Non-pigmented ciliary epithelial cell (primary cell): ENCODE data around the gene UPK3B.
"Not testable (repeated sequence)": the region's sequence is repeated elsewhere in the genome, so short reads cannot be mapped to it uniquely, and the experiment has no call there.

Experiments used
- DNase-seq: peaks from one replicate; pipeline ENCODE4 v3.0.0-alpha.2; 2010; ENCODE audit warnings: low read depth

Gene UPK3B

GRCh38 chr7:76513817-76514799 is 3.8 kb downstream of the UPK3B start:
- no peak for DNase-seq

GRCh38 chr7:76514926-76515771 is 4.8 kb downstream of the UPK3B start:
- no peak for DNase-seq

GRCh38 chr7:76515999-76516443 is 5.7 kb downstream of the UPK3B start:
- no peak for DNase-seq

- not testable (repeated sequence) for DNase-seq
These were observed 6.6 kb downstream of the UPK3B start for GRCh38 chr7:76516932-76517331.

DNA sequence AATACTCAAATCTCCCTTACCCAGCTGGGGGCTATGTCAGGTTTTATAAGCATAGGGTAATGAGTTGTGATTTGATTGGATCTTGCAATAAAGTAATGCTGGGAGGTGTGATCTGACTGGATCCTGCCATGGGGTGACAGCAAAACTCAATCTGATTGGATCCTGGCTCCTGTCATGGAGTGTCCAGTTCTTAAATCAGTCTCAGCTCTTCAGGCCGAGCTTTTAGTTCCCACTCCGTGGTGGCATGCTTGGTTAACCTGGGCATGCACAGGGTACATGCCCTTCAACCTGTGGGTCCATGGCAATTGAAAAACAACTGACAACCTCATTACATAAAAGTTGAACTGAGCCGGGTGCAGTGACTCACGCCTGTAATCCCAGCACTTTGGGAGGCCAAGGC is 15.8 kb downstream of the UPK3B start:
- DNase-seq, result not testable (repeated sequence)

GRCh38 chr7:76531643-76532042 is 21.3 kb downstream of the UPK3B start:
- not testable (repeated sequence) for DNase-seq

DNA sequence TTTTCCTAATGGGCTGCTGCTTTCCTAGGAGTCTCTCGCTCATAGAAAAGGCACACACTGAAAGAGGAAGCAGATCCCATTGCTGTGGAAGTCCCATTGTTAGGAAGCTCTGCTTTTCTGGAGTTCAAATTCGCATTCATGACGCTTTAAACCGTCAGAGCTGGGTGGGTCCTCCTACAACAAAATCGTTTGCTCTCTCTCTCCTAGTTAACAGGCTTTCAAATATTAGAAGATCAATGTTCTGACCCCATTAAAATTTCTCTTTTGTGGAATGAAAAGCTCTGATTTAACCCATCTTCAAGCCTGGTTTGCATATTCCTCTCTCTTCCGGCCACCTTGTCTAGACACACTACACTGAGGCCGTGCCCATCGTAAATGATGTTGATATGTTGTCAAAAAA is 32.8 kb downstream of the UPK3B start, which contains the start of gene SPDYE16:
Gene SPDYE16 (minus strand): TSS at position 101 of the 400 bp plus-strand sequence. CDS start 1,838 bp downstream, outside the sequence.
- not testable (repeated sequence) for DNase-seq

- DNase-seq, result peak; percentile 37
These were observed 38.9 kb downstream of the UPK3B start for GRCh38 chr7:76549025-76549854.

GRCh38 chr7:76549855-76550248 is 39.5 kb downstream of the UPK3B start:
- DNase-seq, result not testable (repeated sequence)

DNA sequence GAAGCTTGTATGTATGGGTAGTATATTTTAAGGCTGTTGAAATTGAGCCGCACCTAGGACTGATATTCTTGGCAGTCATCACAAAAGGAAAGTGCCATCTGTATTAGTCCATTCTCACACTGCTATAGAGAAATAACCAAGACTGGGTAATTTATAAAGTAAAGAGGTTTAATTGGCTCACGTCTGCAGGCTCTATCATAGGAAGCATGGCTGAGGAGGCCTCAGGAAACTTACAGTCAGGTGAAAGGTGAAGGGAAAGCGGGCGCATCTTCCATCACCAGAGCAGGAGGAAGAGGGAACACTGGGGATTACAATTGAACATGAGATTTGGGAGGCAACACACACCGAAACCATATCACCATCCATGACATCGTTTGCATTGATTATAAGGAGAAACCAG is 41.6 kb downstream of the UPK3B start:
- DNase-seq, result not testable (repeated sequence)

GRCh38 chr7:76559685-76560084 is 49.3 kb downstream of the UPK3B start:
- not testable (repeated sequence) for DNase-seq

DNA sequence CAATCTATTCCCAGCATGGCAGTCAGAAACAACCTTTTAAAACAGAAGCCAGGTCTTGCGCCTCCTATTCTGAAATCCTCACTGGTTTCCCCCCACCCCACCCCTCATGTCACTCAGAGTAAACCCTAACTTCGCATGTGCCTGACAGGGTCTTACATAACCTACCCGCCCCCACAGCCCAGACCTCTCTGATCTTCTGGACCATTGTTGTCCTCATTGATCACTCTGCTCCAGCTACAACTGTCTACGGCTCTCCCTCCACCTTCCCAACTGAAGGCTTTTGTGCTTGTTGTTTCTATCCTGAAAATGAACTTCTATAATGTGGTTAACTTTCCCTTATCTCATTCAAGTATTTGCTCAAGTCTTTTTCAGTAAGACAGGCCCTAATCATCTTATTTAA is 49.8 kb downstream of the UPK3B start:
- not testable (repeated sequence) for DNase-seq

DNA sequence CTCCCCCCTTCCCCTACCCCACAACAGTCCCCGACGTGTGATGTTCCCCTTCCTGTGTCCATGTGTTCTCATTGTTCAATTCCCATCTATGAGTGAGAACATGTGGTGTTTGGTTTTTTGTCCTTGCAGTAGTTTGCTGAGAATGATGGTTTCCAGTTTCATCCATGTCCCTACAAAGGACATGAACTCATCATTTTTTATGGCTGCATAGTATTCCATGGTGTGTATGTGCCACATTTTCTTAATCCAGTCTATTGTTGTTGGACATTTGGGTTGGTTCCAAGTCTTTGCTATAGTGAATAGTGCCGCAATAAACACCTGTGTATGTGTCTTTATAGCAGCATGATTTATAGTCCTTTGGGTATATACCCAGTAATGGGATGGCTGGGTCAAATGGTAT is 51.0 kb downstream of the UPK3B start:
- DNase-seq, result not testable (repeated sequence)

- not testable (repeated sequence) for DNase-seq
These were observed 54.6 kb downstream of the UPK3B start for GRCh38 chr7:76565001-76565400.
